ENCODE data around the gene IPO11.
"Not testable (repeated sequence)": the region's sequence is repeated elsewhere in the genome, so short reads cannot be mapped to it uniquely, and the experiment has no call there.

The IPO11 gene

DNA sequence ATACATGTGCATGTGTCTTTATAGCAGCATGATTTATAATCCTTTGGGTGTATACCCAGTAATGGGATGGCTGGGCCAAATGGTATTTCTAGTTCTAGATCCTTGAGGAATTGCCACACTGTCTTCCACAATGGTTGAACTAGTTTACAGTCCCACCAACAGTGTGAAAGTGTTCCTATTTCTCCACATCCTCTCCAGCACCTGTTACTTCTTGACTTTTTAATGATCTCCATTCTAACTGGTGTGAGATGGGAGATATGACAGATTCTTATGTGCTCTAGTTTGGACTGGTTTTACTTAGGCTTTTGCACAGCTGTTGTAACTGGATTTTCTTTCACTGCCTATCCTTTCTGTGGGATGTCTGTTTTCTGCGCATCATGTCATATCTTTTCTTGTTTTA lies 108.2 kb downstream of the IPO11 start:
- DNase-seq, result not testable (repeated sequence)

GRCh38 chr5:62521319-62521718 lies 108.8 kb downstream of the IPO11 start:
- no peak for DNase-seq

GRCh38 chr5:62522811-62523210 lies 110.2 kb downstream of the IPO11 start:
- no peak for DNase-seq

DNA sequence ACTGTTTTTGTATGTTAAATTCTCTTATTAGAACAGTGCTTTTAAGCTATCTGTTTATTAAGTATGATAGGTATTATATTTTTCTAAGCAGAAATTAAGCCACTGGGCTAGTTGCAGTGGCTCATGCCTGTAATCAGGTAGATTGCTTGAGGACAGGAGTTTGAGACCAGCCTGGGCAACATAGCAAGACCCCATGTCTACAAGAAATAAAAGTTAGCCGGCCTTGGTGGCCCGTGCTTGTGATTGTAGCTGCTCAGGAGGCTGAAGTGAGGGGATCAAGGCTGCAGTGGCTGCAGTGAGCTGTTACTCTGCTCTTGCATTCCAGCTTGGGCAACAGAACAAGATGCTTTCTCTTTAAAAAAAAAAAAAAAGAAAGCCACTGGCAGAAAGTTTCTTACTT lies 121.0 kb downstream of the IPO11 start:
- DNase-seq, result no peak

DNA sequence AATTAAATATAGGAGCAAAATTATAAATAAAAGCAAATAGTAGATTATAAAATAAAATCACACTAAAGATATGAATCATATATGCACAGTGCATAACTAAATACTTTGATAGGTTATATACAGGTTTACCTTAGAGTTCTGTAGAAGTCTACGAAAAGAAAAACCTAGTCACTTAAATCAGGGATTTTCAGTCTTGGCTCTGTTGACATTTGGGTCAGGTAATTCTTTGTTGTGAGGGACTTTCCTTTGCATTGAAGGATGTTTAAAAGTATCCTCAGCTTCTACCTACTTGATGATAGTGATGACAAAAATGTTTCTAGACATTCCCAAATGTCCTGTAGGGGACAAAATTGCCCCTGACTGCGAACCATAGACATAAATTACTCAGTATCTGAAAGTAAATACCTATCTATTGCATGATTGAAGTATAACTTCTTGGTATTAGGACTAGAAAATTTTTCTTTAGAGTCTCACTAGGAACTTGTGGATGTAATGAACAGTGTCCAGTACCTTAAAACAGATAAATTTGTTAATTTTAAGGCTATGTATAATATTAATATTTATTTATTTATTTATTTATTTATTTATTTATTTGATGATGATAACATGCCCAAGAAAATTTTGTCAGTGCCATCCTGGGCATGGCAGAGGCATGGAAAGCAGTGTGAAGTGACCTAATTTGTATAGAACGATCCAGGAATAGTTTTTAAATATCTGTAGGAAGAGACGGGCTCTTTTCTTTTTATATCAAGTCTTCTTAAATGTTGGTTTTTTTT lies 122.1 kb downstream of the IPO11 start:
- DNase-seq, result no peak

GRCh38 chr5:62536232-62536631 lies 123.7 kb downstream of the IPO11 start:
- DNase-seq, result no peak

GRCh38 chr5:62536783-62537182 lies 124.2 kb downstream of the IPO11 start:
- DNase-seq, result no peak

GRCh38 chr5:62538017-62538942 lies 125.7 kb downstream of the IPO11 start:
- no peak for DNase-seq

- DNase-seq, result no peak
These were observed 130.2 kb downstream of the IPO11 start for GRCh38 chr5:62542720-62543119.

DNA sequence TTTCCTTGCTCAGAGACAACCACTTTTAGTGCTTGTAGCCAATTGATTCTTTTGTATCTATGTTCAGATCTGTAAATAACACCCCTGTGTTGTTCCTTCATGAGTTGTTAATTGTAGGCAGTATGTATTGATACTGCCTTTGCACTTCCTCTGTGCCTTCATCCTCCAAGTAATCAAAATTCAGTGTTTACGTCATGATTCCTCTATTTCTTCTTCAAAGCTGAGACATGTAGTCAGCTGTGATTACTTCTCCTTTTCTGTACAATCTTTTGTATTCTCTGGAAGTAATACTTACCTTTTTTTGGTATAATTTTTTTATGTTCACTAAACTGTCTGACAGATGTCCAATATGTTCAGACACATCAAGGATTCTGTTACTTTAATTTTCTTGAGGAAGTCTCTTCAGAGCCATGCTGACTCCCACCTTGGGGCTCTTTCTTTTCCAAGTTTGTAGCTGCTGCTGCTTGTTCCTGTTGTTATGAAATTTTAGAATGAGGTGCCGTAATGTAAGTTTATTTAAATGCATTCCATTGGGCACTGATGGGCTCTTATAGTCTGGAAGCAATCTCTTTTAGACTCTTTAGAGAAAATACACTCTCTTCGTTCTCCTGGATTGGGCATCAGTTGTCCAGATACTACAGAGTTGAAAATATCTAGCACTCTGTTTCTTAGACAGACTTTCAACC lies 135.5 kb downstream of the IPO11 start:
- DNase-seq, result no peak

GRCh38 chr5:62550103-62550502 lies 137.5 kb downstream of the IPO11 start:
- DNase-seq, result no peak

DNA sequence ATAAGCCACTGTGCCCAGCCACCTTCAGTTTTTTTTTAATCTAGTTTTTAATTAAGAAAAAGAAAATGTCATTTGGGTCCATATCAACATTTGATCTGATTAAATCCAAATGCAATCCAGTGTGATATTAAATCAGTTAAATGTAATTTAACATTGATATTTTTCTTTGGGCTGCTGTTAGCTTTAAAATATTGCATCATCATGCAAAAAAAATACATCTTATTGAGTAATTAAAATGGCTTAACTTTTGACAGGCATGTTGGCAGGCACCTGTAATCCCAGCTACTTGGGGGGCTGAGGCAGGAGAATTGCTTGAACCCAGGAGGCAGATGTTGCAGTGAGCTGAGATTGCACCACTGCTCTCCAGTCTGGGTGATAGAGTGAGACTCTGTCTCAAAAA lies 143.4 kb downstream of the IPO11 start:
- no peak for DNase-seq

GRCh38 chr5:62558941-62559340 lies 146.4 kb downstream of the IPO11 start:
- no peak for DNase-seq

GRCh38 chr5:62560786-62561185 lies 148.2 kb downstream of the IPO11 start:
- no peak for DNase-seq

GRCh38 chr5:62561896-62562295 lies 149.3 kb downstream of the IPO11 start:
- DNase-seq, result no peak

GRCh38 chr5:62562867-62563266 lies 150.3 kb downstream of the IPO11 start:
- DNase-seq, result no peak

DNA sequence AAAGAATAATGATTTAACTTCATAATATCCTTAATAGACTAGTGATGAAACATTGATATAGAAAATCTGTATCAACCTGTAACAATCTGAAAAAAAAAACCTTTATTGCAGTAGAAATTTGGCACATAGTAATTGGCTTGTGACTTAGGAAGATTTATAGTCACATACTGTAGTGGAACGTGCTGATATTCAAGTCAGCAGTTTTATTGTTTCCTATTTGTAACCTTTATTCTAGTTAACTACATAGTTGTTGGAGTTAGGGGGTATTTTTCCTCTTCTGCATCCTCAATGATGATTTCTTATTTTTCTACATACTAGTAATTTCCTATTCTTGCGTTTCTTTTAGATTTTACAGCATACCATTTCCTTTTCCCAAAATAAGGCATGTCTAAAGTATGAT lies 151.5 kb downstream of the IPO11 start:
- no peak for DNase-seq

- not testable (repeated sequence) for DNase-seq
These were observed 153.2 kb downstream of the IPO11 start for GRCh38 chr5:62565740-62566139.

GRCh38 chr5:62568143-62568542 lies 155.6 kb downstream of the IPO11 start:
- DNase-seq, result no peak

- no peak for DNase-seq
These were observed 156.4 kb downstream of the IPO11 start for GRCh38 chr5:62568800-62569432.

- DNase-seq, result no peak
These were observed 156.9 kb downstream of the IPO11 start for GRCh38 chr5:62569470-62569869.

DNA sequence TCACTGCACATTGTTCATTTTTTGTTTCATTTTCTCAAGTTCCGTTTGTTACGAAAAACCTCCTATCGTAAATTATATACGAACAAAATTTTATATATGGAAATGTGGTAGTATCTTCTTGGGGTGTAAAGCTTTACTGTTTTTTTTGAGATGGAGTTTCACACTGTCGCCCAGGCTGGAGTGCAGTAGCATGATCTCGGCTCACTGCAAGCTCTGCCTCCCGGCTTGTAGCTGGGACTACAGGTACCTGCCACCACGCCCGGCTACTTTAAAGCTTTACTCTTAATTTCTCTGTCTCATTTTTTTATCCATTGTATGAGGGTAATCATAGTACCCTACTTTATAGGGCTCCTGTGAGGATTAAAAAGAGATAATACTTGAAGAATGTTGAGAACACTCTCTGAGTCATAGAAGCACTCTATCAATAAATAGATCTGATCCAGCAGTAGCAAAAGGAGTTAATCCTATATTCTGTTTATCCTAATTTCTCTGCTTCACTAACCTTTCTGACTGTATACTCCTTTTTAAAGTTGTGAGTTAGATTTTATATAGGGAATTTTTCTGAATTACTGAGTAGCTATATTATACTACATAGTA lies 160.5 kb downstream of the IPO11 start:
- no peak for DNase-seq

- no peak for DNase-seq
These were observed 162.0 kb downstream of the IPO11 start for GRCh38 chr5:62574599-62574998.

Data from activated effector memory CD4-positive, alpha-beta T cell treated with anti-CD3 and anti-CD28 coated beads, Interleukin-2, amount 50 U/mL, for 16 hours (primary cell).